ENCODE data around the gene ATP2C1.

DNA sequence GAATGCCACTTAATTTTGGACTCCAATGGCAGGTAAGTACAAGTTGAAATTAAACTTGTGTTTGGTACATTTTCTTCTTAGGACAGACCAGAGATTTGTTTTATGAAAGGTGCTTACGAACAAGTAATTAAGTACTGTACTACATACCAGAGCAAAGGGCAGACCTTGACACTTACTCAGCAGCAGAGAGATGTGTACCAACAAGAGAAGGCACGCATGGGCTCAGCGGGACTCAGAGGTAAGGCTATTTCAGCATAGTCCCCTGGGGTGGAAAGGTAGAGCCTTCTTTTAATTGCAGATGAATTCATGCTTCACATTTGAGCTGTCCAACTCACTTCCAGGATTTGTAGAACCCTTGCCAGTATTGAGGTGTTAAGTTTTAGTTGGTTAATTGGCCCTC is 81.4 kb downstream of the ATP2C1 start:
- TF ChIP-seq IKZF1 (IDR thresholded peaks at IDR 0.05) (no peak), EZH2 (conservative IDR thresholded peaks at IDR 0.05; ENCODE audit: low read depth, low read length) (no peak), ARID2 (CRISPR knock-in tag; IDR thresholded peaks at IDR 0.05; ENCODE audit: borderline replicate concordance) (no peak), ETV5 (CRISPR knock-in tag; IDR thresholded peaks at IDR 0.05; ENCODE audit: borderline replicate concordance) (no peak), ZMYM3 (CRISPR knock-in tag; IDR thresholded peaks at IDR 0.05) (no peak), FOXP1 (IDR thresholded peaks at IDR 0.05) (no peak), FOXP1 (CRISPR knock-in tag; IDR thresholded peaks at IDR 0.05) (no peak), CBFB (CRISPR knock-in tag; IDR thresholded peaks at IDR 0.05) (no peak), MAZ (IDR thresholded peaks at IDR 0.05; ENCODE audit: borderline replicate concordance, low read depth, low read length) (no peak), MAZ (CRISPR knock-in tag; IDR thresholded peaks at IDR 0.05; ENCODE audit: low read depth) (no peak), ZNF709 (CRISPR knock-in tag; IDR thresholded peaks at IDR 0.05) (no peak), CEBPG (CRISPR knock-in tag; IDR thresholded peaks at IDR 0.05) (no peak), ELF4 (CRISPR knock-in tag; IDR thresholded peaks at IDR 0.05; ENCODE audit: borderline replicate concordance) (no peak)
- TF ChIP-seq, protein P1, sequence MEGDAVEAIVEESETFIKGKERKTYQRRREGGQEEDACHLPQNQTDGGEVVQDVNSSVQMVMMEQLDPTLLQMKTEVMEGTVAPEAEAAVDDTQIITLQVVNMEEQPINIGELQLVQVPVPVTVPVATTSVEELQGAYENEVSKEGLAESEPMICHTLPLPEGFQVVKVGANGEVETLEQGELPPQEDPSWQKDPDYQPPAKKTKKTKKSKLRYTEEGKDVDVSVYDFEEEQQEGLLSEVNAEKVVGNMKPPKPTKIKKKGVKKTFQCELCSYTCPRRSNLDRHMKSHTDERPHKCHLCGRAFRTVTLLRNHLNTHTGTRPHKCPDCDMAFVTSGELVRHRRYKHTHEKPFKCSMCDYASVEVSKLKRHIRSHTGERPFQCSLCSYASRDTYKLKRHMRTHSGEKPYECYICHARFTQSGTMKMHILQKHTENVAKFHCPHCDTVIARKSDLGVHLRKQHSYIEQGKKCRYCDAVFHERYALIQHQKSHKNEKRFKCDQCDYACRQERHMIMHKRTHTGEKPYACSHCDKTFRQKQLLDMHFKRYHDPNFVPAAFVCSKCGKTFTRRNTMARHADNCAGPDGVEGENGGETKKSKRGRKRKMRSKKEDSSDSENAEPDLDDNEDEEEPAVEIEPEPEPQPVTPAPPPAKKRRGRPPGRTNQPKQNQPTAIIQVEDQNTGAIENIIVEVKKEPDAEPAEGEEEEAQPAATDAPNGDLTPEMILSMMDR (CRISPR knock-in tag; IDR thresholded peaks at IDR 0.05), result no peak
- TF ChIP-seq, protein P2, sequence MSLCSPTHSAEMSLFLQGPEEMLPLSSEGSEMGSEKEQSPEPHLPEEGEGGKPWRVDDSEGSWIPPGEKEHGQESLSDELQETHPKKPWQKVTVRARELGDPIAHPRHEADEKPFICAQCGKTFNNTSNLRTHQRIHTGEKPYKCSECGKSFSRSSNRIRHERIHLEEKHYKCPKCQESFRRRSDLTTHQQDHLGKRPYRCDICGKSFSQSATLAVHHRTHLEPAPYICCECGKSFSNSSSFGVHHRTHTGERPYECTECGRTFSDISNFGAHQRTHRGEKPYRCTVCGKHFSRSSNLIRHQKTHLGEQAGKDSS (CRISPR knock-in tag; IDR thresholded peaks at IDR 0.05; ENCODE audit: borderline replicate concordance, low read depth), result no peak
- TF ChIP-seq, protein P3, sequence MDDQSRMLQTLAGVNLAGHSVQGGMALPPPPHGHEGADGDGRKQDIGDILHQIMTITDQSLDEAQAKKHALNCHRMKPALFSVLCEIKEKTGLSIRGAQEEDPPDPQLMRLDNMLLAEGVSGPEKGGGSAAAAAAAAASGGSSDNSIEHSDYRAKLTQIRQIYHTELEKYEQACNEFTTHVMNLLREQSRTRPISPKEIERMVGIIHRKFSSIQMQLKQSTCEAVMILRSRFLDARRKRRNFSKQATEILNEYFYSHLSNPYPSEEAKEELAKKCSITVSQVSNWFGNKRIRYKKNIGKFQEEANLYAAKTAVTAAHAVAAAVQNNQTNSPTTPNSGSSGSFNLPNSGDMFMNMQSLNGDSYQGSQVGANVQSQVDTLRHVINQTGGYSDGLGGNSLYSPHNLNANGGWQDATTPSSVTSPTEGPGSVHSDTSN (CRISPR knock-in tag; IDR thresholded peaks at IDR 0.05; ENCODE audit: borderline replicate concordance), result no peak

All from HepG2 (cell line).